ENCODE results near the gene PDGFB.

GRCh38 chr22:39177791-39178190 lies 67.0 kb downstream of the PDGFB start:
- TF ChIP-seq CTCF (IDR thresholded peaks at IDR 0.05; ENCODE audit: low read length) (no peak), EZH2 (optimal IDR thresholded peaks at IDR 0.05; ENCODE audit: low read depth, low read length) (no peak)

All from MM.1S (cell line).